HepG2 (cell line): ENCODE results near the gene SRSF2. TPM values are rescaled to one million over a fixed set of nuclear protein-coding genes. Genes with fewer than 3 reads are reported as not detected.

Experiments used
- CENPT ChIP-seq: sonication (generic); formaldehyde crosslinking; IDR thresholded peaks from 2 replicates; pipeline ENCODE4 v1.8.0; 2022; ENCODE audit warnings: low read depth, mild to moderate bottlenecking, moderate library complexity, missing genetic modification reagents
- GATAD1 ChIP-seq: IDR thresholded peaks from 2 replicates; pipeline ENCODE4 v1.6.1; 2016; ENCODE audit warnings: missing genetic modification reagents, missing compliant biosample characterization
- JDP2 ChIP-seq: sonication (generic); formaldehyde crosslinking; IDR thresholded peaks from 2 replicates; pipeline ENCODE4 v1.8.1; 2022; ENCODE audit warnings: missing genetic modification reagents, borderline replicate concordance
- MAFF ChIP-seq: IDR thresholded peaks from 2 replicates; pipeline ENCODE4 v1.6.1; 2011; ENCODE audit warnings: low read depth, low read length, improper control_type of control experiment
- MTF1 ChIP-seq: sonication (generic); formaldehyde crosslinking; IDR thresholded peaks from 2 replicates; pipeline ENCODE4 v1.5.0; 2020; ENCODE audit warnings: missing genetic modification reagents
- MZF1 ChIP-seq: sonication (generic); formaldehyde crosslinking; IDR thresholded peaks from 2 replicates; pipeline ENCODE4 v1.8.1; 2023; ENCODE audit warnings: mild to moderate bottlenecking, missing genetic modification reagents, borderline replicate concordance
- NCOA5 ChIP-seq: sonication (generic); formaldehyde crosslinking; IDR thresholded peaks from 2 replicates; pipeline ENCODE4 v1.4.0; 2020; ENCODE audit warnings: missing genetic modification reagents
- PAWR ChIP-seq: sonication (generic); formaldehyde crosslinking; IDR thresholded peaks from 2 replicates; pipeline ENCODE4 v1.4.0; 2020; ENCODE audit warnings: missing genetic modification reagents, mild to moderate bottlenecking, borderline replicate concordance
- PHF20 ChIP-seq: sonication (generic); formaldehyde crosslinking; IDR thresholded peaks from 2 replicates; pipeline ENCODE4 v1.5.0; 2020; ENCODE audit warnings: mild to moderate bottlenecking, missing genetic modification reagents
- RFX3 ChIP-seq: IDR thresholded peaks from 2 replicates; pipeline ENCODE4 v1.6.1; 2016; ENCODE audit warnings: missing biosample characterization, missing genetic modification reagents
- RORA ChIP-seq: sonication (generic); formaldehyde crosslinking; IDR thresholded peaks from 2 replicates; pipeline ENCODE4 v1.5.0; 2020; ENCODE audit warnings: mild to moderate bottlenecking, missing genetic modification reagents, moderate library complexity
- SMARCC2 ChIP-seq: fragments of 450-650 bp; IDR thresholded peaks from 2 replicates; pipeline ENCODE4 v1.6.1; 2017; ENCODE audit warnings: antibody characterized with exemption, mild to moderate bottlenecking
- SP140L ChIP-seq: sonication (generic); formaldehyde crosslinking; IDR thresholded peaks from 2 replicates; pipeline ENCODE4 v1.4.0; 2020; ENCODE audit warnings: missing genetic modification reagents, borderline replicate concordance
- SUZ12 ChIP-seq: fragments of 150-350 bp; IDR thresholded peaks from 2 replicates; pipeline ENCODE4 v1.6.1; 2014; ENCODE audit warnings: low read depth, low read length
- TBX3 ChIP-seq: fragments of 450-650 bp; IDR thresholded peaks from 2 replicates; pipeline ENCODE4 v1.6.1; 2017; ENCODE audit warnings: antibody characterized with exemption, mild to moderate bottlenecking, inconsistent platforms, borderline replicate concordance
- TP53 ChIP-seq: sonication (generic); formaldehyde crosslinking; conservative IDR thresholded peaks from 2 replicates; pipeline ENCODE4 v1.4.0; 2020; ENCODE audit warnings: missing genetic modification reagents
- TSC22D2 ChIP-seq: sonication (generic); formaldehyde crosslinking; IDR thresholded peaks from 2 replicates; pipeline ENCODE4 v1.5.1; 2020; ENCODE audit warnings: missing genetic modification reagents, mild to moderate bottlenecking, borderline replicate concordance
- ZNF121 ChIP-seq: sonication (generic); formaldehyde crosslinking; IDR thresholded peaks from 2 replicates; pipeline ENCODE4 v1.5.0; 2020; ENCODE audit warnings: mild to moderate bottlenecking, missing genetic modification reagents
- ZNF251 ChIP-seq: sonication (generic); formaldehyde crosslinking; IDR thresholded peaks from 2 replicates; pipeline ENCODE4 v1.9.0; 2021; ENCODE audit warnings: mild to moderate bottlenecking, missing genetic modification reagents
- ZNF264 ChIP-seq: sonication (generic); formaldehyde crosslinking; IDR thresholded peaks from 2 replicates; pipeline ENCODE4 v1.4.0; 2020; ENCODE audit warnings: missing genetic modification reagents
- ZNF563 ChIP-seq: sonication (generic); formaldehyde crosslinking; IDR thresholded peaks from 2 replicates; pipeline ENCODE4 v1.8.0; 2022; ENCODE audit warnings: mild to moderate bottlenecking, moderate library complexity, missing genetic modification reagents
- ZNF878 ChIP-seq: sonication (generic); formaldehyde crosslinking; IDR thresholded peaks from 2 replicates; pipeline ENCODE4 v1.8.1; 2023; ENCODE audit warnings: mild to moderate bottlenecking, missing genetic modification reagents, moderate library complexity
- ZSCAN25 ChIP-seq: sonication (generic); formaldehyde crosslinking; IDR thresholded peaks from 2 replicates; pipeline ENCODE4 v1.8.0; 2022; ENCODE audit warnings: mild to moderate bottlenecking, missing genetic modification reagents
- polyA plus RNA-seq, 8 experiments: library from polyadenylated mRNA; depleted of rRNA in 3 of 8; stranded (reverse) in 7 of 8; unstranded in 1 of 8; fragments of >200 nt; fragmentation: Illumina TruSeq in 4 of 8; extraction: Trizol in 4 of 8; gene quantifications; 2 replicates each; pipeline versions ENCODE4 v1.2.1 to v1.2.3, GENCODE V29; 2011 to 2016; ENCODE audit warnings: low read depth in 4 of 8, missing spikeins in 1 of 8, mixed read lengths in 1 of 8; ENCODE audit not compliant: insufficient read depth in 1 of 8
- total RNA-seq, 5 experiments: library from RNA; depleted of rRNA; stranded (reverse); fragments of >200 nt; fragmentation: Illumina TruSeq; extraction: Trizol; gene quantifications; 2 replicates each; pipeline ENCODE4 v1.2.3, GENCODE V29; 2016; ENCODE audit warnings: low read depth in 1 of 5
- TF ChIP-seq, protein P1 (sequence below): IDR thresholded peaks from 2 replicates; pipeline ENCODE4 v1.6.1; 2012; ENCODE audit warnings: low read depth, low read length, improper control_type of control experiment
- TF ChIP-seq, protein P2 (sequence below): IDR thresholded peaks from 2 replicates; pipeline ENCODE4 v1.6.1; 2016; ENCODE audit warnings: low read depth
- TF ChIP-seq, protein P3 (sequence below): sonication (generic); formaldehyde crosslinking; IDR thresholded peaks from 2 replicates; pipeline ENCODE4 v1.4.0; 2020; ENCODE audit warnings: missing genetic modification reagents, borderline replicate concordance
- TF ChIP-seq, protein P4 (sequence below): sonication (generic); formaldehyde crosslinking; IDR thresholded peaks from 2 replicates; pipeline ENCODE4 v1.5.1; 2020; ENCODE audit warnings: missing genetic modification reagents, mild to moderate bottlenecking, borderline replicate concordance

Gene SRSF2
- total and polyA plus RNA-seq, 2 of the 13 experiments (the other 11 are each of a cell fraction or from before 2014, with no cell fraction given), result 306 to 319 TPM

DNA sequence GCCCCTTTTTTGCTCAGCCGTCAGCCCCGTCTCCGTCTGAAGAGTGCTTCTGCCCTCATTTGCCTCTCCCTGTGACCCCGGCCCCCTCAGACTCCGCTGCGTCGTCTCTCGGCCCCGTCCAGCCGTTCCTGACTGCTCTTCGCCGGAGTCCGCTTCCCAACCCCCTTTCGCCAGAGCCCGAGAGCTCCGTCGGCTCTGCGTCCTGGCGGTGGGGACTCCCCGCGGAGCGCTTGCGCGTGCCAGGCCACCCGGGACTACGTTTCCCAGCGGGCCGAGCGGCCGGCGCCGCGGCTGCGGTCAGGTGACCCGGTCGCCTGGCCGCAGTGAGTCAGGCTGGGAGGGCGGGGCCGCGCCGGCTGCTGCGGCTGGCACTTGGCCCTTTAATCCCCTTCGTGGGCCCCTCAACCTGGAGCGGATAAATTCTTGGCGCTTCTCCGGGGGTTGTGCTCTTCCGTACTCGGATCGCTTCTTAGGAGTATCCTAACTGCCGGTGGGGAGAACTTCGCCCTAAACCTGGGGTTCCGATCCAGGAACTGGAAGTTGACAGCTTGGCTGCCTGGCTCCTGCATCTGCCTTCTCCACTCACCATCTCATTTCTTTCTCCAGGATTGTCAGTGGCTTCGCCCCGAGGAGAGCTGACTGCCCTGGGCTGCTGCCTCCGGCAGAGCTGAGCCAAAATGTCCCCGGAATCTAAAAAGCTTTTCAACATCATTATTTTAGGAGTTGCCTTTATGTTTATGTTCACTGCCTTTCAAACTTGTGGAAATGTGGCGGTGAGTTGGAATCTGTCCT lies 741 bp upstream of the SRSF2 start, which contains the start of gene MFSD11 (continued):
- TF ChIP-seq ZNF121 (CRISPR knock-in tag) (0 out of 2 replicates have a peak, but pooled peaks have one; percentile 34), MAFF (no peak), TP53 (CRISPR knock-in tag) (no peak), ZSCAN25 (no peak), GATAD1 (CRISPR knock-in tag) (no peak), SMARCC2 (no peak), MZF1 (CRISPR knock-in tag) (no peak), ZNF264 (CRISPR knock-in tag) (0 out of 2 replicates have a peak, but pooled peaks have one; percentile 4), RORA (CRISPR knock-in tag) (no peak), RFX3 (no peak), MTF1 (CRISPR knock-in tag) (no peak), TSC22D2 (CRISPR knock-in tag) (no peak), ZNF878 (CRISPR knock-in tag) (0 out of 2 replicates have a peak, but pooled peaks have one; percentile 8), NCOA5 (CRISPR knock-in tag) (no peak), TBX3 (peak; percentile 73), ZNF563 (CRISPR knock-in tag) (no peak; the same call in 1 of the 2 replicates), PAWR (CRISPR knock-in tag) (peak; percentile 98; the same call in 1 of the 2 replicates), SP140L (CRISPR knock-in tag) (no peak), PHF20 (CRISPR knock-in tag) (no peak; the same call in 1 of the 2 replicates), JDP2 (CRISPR knock-in tag) (no peak), SUZ12 (peak; percentile 73), CENPT (CRISPR knock-in tag) (no peak), ZNF251 (CRISPR knock-in tag) (no peak)
- TF ChIP-seq, protein P1, sequence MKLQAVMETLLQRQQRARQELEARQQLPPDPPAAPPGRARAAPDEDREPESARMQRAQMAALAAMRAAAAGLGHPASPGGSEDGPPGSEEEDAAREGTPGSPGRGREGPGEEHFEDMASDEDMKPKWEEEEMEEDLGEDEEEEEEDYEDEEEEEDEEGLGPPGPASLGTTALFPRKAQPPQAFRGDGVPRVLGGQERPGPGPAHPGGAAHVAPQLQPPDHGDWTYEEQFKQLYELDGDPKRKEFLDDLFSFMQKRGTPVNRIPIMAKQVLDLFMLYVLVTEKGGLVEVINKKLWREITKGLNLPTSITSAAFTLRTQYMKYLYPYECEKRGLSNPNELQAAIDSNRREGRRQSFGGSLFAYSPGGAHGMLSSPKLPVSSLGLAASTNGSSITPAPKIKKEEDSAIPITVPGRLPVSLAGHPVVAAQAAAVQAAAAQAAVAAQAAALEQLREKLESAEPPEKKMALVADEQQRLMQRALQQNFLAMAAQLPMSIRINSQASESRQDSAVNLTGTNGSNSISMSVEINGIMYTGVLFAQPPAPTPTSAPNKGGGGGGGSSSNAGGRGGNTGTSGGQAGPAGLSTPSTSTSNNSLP, result peak; percentile 95
- TF ChIP-seq, protein P2, sequence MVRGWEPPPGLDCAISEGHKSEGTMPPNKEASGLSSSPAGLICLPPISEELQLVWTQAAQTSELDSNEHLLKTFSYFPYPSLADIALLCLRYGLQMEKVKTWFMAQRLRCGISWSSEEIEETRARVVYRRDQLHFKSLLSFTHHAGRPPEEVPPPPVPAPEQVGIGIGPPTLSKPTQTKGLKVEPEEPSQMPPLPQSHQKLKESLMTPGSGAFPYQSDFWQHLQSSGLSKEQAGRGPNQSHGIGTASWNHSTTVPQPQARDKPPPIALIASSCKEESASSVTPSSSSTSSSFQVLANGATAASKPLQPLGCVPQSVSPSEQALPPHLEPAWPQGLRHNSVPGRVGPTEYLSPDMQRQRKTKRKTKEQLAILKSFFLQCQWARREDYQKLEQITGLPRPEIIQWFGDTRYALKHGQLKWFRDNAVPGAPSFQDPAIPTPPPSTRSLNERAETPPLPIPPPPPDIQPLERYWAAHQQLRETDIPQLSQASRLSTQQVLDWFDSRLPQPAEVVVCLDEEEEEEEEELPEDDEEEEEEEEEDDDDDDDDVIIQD (CRISPR knock-in tag), result no peak
- TF ChIP-seq, protein P3, sequence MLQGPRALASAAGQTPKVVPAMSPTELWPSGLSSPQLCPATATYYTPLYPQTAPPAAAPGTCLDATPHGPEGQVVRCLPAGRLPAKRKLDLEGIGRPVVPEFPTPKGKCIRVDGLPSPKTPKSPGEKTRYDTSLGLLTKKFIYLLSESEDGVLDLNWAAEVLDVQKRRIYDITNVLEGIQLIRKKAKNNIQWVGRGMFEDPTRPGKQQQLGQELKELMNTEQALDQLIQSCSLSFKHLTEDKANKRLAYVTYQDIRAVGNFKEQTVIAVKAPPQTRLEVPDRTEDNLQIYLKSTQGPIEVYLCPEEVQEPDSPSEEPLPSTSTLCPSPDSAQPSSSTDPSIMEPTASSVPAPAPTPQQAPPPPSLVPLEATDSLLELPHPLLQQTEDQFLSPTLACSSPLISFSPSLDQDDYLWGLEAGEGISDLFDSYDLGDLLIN (CRISPR knock-in tag), result no peak; the same call in 1 of the 2 replicates
- TF ChIP-seq, protein P4, sequence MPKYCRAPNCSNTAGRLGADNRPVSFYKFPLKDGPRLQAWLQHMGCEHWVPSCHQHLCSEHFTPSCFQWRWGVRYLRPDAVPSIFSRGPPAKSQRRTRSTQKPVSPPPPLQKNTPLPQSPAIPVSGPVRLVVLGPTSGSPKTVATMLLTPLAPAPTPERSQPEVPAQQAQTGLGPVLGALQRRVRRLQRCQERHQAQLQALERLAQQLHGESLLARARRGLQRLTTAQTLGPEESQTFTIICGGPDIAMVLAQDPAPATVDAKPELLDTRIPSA (CRISPR knock-in tag), result no peak
